ENCODE results near the gene AKAP6.

The AKAP6 gene

DNA sequence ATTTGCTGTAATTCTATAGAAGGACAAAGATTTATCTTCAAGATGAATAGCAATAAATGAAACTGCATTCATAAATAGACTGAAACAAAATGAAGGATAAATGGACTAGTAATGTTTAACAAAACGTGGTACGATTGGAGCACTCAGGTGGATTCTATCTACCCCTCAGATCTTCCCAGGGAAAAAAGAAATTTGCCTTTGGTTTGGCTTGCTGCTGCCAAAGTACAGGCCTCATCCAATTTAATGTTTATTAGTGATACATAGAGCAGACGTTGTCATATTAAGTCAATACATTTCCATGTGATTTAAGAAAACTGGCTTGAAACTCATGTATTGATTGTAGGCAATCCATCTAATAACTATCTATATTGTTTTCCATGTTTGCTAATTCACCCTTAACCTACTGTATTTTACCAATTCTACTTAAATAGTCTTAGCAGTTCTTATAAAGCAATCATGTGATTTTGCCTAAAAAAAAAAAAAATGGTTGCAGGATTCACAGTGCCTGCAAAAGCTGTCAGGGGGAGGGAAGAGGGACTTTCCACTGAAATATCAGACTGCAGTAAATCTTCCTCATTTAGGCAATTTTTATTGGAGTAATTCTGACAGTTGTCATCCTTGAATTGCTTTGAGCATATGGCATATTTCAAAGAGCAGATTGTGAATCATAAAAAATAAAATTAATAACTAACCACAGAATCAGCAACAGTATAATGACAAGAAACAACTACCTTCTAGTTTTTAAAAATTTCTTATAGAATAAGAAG lies 367.4 kb downstream of the AKAP6 start:
- TF ChIP-seq, protein P1, sequence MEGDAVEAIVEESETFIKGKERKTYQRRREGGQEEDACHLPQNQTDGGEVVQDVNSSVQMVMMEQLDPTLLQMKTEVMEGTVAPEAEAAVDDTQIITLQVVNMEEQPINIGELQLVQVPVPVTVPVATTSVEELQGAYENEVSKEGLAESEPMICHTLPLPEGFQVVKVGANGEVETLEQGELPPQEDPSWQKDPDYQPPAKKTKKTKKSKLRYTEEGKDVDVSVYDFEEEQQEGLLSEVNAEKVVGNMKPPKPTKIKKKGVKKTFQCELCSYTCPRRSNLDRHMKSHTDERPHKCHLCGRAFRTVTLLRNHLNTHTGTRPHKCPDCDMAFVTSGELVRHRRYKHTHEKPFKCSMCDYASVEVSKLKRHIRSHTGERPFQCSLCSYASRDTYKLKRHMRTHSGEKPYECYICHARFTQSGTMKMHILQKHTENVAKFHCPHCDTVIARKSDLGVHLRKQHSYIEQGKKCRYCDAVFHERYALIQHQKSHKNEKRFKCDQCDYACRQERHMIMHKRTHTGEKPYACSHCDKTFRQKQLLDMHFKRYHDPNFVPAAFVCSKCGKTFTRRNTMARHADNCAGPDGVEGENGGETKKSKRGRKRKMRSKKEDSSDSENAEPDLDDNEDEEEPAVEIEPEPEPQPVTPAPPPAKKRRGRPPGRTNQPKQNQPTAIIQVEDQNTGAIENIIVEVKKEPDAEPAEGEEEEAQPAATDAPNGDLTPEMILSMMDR (conservative IDR thresholded peaks at IDR 0.05; ENCODE audit: low read length), result no peak
- H3K4me3 ChIP-seq (ENCODE audit: low read length), result no peak overlapping the region
- DNase-seq (ENCODE audit: low read depth), result no peak

GRCh38 chr14:32697114-32697513 lies 368.0 kb downstream of the AKAP6 start:
- TF ChIP-seq, protein P1 (conservative IDR thresholded peaks at IDR 0.05; ENCODE audit: low read length), result no peak
- H3K4me3 ChIP-seq (ENCODE audit: low read length), result no peak overlapping the region
- DNase-seq (ENCODE audit: low read depth), result no peak

GRCh38 chr14:32697704-32698103 lies 368.6 kb downstream of the AKAP6 start:
- TF ChIP-seq, protein P1 (conservative IDR thresholded peaks at IDR 0.05; ENCODE audit: low read length), result no peak
- no peak overlapping the region for H3K4me3 ChIP-seq (ENCODE audit: low read length)
- peak; percentile 61 for DNase-seq (ENCODE audit: low read depth)

DNA sequence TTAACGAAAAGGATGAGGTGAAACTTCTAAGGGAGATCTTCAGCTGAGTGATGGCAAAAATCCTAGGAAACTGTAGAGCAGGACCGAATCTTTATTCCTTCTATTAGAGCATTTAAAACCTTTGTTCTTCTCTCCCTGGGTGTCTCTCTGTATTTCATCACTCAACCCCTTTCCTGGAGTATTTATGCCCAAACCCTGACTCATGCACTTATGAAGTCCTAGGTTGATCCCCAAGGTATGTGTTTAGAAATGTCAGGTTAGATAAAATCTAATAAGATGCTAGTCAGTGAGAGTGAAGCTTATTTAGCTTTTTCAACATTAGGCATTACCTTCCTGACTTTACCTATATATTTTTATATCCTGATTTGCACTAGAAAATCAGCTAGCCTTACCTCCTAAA lies 369.7 kb downstream of the AKAP6 start:
- peak; percentile 27 for DNase-seq (ENCODE audit: low read depth)
- TF ChIP-seq, protein P1 (conservative IDR thresholded peaks at IDR 0.05; ENCODE audit: low read length), result no peak
- no peak overlapping the region for H3K4me3 ChIP-seq (ENCODE audit: low read length)

- H3K4me3 ChIP-seq (ENCODE audit: low read length), result no peak overlapping the region
- no peak for DNase-seq (ENCODE audit: low read depth)
- TF ChIP-seq, protein P1 (conservative IDR thresholded peaks at IDR 0.05; ENCODE audit: low read length), result no peak
These were observed 372.4 kb downstream of the AKAP6 start for GRCh38 chr14:32701475-32701874.

DNA sequence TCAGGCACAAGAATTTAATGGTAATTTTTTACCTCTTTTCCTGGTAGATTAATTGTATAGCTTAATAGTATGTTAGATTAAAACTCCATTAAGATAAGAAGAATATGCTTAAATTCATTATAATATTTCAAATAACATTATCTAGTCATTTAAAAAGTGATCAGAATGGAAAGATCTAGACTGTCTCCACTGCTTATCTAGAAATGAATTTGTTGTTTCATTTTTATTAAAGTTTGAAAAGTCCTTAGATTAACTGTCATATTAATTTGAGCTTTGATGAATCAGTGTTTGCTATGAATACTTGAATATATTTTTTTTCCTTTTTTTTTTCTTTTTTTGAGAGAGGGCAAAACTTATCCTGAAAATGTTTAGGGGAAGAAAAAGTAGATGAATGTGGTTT lies 373.0 kb downstream of the AKAP6 start:
- H3K4me3 ChIP-seq (ENCODE audit: low read length), result no peak overlapping the region
- TF ChIP-seq, protein P1 (conservative IDR thresholded peaks at IDR 0.05; ENCODE audit: low read length), result no peak
- DNase-seq (ENCODE audit: low read depth), result no peak

- H3K4me3 ChIP-seq (ENCODE audit: low read length), result no peak overlapping the region
- TF ChIP-seq, protein P1 (conservative IDR thresholded peaks at IDR 0.05; ENCODE audit: low read length), result no peak
- peak; percentile 40 for DNase-seq (ENCODE audit: low read depth)
These were observed 373.5 kb downstream of the AKAP6 start for GRCh38 chr14:32702562-32702961.
